Renal cortex interstitium (tissue), 15 donors: Measurements from ENCODE around the gene B4GALT6. TPM values are rescaled to one million over a fixed set of nuclear protein-coding genes. Genes with fewer than 3 reads are reported as not detected.
A peak's percentile ranks its signal among the peaks of the same experiment; 100 is the strongest.
"Not testable (repeated sequence)": the region's sequence is repeated elsewhere in the genome, so short reads cannot be mapped to it uniquely, and the experiment has no call there.

ENCODE experiments used
- DNase-seq, 11 donors: peaks; one replicate each; pipeline ENCODE4 v3.0.0-alpha.2; 2013; ENCODE audit warnings: low read depth in 9 of 11, low spot score in 4 of 11; ENCODE audit errors: extremely low read depth in 1 of 11
- long read RNA-seq, 16 experiments: transcript quantifications; one replicate each; lab custom pipeline, GENCODE V29; 2026
- polyA plus RNA-seq, 3 donors: library from polyadenylated mRNA; unstranded; fragments of 120-200 nt; gene quantifications; one replicate each; pipeline ENCODE4 v1.2.1, GENCODE V29; 2013; ENCODE audit not compliant: insufficient read length in 3 of 3

Gene B4GALT6
- polyA plus RNA-seq = 10 to 100 TPM; 14.5 to 19.2 (median 16.1) TPM
- long read RNA-seq, donor 1, partial matches to known transcripts = 0 of 2 reads
- long read RNA-seq, donor 1, other reads (novel, unspliced or antisense) = 0 of 2 reads
- long read RNA-seq, donor 2, partial matches to known transcripts = 0 of 1 reads
- long read RNA-seq, donor 2, other reads (novel, unspliced or antisense) = 0 of 1 reads
- long read RNA-seq, donor 3, partial matches to known transcripts = 0 of 1 reads
- long read RNA-seq, donor 3, other reads (novel, unspliced or antisense) = 0 of 1 reads
- long read RNA-seq, donor 4, partial matches to known transcripts = 0 of 2 reads
- long read RNA-seq, donor 4, other reads (novel, unspliced or antisense) = 0 of 2 reads
- long read RNA-seq, donor 5 = 0 reads
- long read RNA-seq, donor 6, partial matches to known transcripts = 0 of 3 reads
- long read RNA-seq, donor 6, other reads (novel, unspliced or antisense) = 0 of 3 reads
- long read RNA-seq, donor 7, partial matches to known transcripts = 0 of 1 reads
- long read RNA-seq, donor 7, other reads (novel, unspliced or antisense) = 0 of 1 reads
- long read RNA-seq, donor 8 = 0 reads
- long read RNA-seq, donor 9, partial matches to known transcripts = 0 of 1 reads
- long read RNA-seq, donor 9, other reads (novel, unspliced or antisense) = 0 of 1 reads
- long read RNA-seq, donor 10, partial matches to known transcripts = 0 of 1 reads
- long read RNA-seq, donor 10, other reads (novel, unspliced or antisense) = 0 of 1 reads
- long read RNA-seq, donor 11, partial matches to known transcripts = 0 of 2 reads
- long read RNA-seq, donor 11, other reads (novel, unspliced or antisense) = 0 of 2 reads
- long read RNA-seq, donor 12 = 0 reads
- long read RNA-seq, donor 13 = 0 reads
- long read RNA-seq, donor 14, partial matches to known transcripts = 0 of 1 reads
- long read RNA-seq, donor 14, other reads (novel, unspliced or antisense) = 0 of 1 reads
- long read RNA-seq, donor 15, partial matches to known transcripts = 0 of 1 reads
- long read RNA-seq, donor 15, other reads (novel, unspliced or antisense) = 0 of 1 reads
- long read RNA-seq, donor 16, partial matches to known transcripts = 0 of 3 reads
- long read RNA-seq, donor 16, other reads (novel, unspliced or antisense) = 0 of 3 reads

- peak in 7 of 11 donors; percentile 20 to 38 (median 26) for DNase-seq
Observed at GRCh38 chr18:31684279-31685096, at the start of gene B4GALT6. Gene B4GALT6, minus strand, starts transcription at chr18:31684581. Its CDS starts 155 bp downstream, at chr18:31684426.

- DNase-seq = no peak
Observed at GRCh38 chr18:31731628-31732027, 47.2 kb upstream of the B4GALT6 start.

GRCh38 chr18:31729196-31729595 lies 44.8 kb upstream of the B4GALT6 start:
- not testable (repeated sequence) for DNase-seq

GRCh38 chr18:31723990-31724711 lies 39.8 kb upstream of the B4GALT6 start:
- DNase-seq = peak in 1 of 11 donors; percentile 19

- peak in 1 of 11 donors; percentile 7 for DNase-seq
Observed at GRCh38 chr18:31723639-31723989, 39.2 kb upstream of the B4GALT6 start.

GRCh38 chr18:31722369-31722957 lies 38.1 kb upstream of the B4GALT6 start:
- peak; percentile 47 to 78 (median 63) for DNase-seq

- DNase-seq = no peak
Observed at GRCh38 chr18:31721601-31722000, 37.2 kb upstream of the B4GALT6 start.

GRCh38 chr18:31720867-31721266 lies 36.5 kb upstream of the B4GALT6 start:
- no peak for DNase-seq

- no peak for DNase-seq
Observed at GRCh38 chr18:31719363-31720006, 35.1 kb upstream of the B4GALT6 start.

- no peak for DNase-seq
Observed at GRCh38 chr18:31718386-31718785, 34.0 kb upstream of the B4GALT6 start.

- no peak for DNase-seq
Observed at GRCh38 chr18:31716362-31716761, 32.0 kb upstream of the B4GALT6 start.

GRCh38 chr18:31711365-31712172 lies 27.2 kb upstream of the B4GALT6 start:
- no peak for DNase-seq

GRCh38 chr18:31710826-31711225 lies 26.4 kb upstream of the B4GALT6 start:
- DNase-seq = no peak

GRCh38 chr18:31707815-31708214 lies 23.4 kb upstream of the B4GALT6 start:
- no peak for DNase-seq

- no peak for DNase-seq
Observed at GRCh38 chr18:31702449-31702848, 18.1 kb upstream of the B4GALT6 start.

GRCh38 chr18:31701744-31702143 lies 17.4 kb upstream of the B4GALT6 start:
- DNase-seq = no peak
